HepG2 (cell line): ENCODE measurements around the gene GLUD1. TPM values are rescaled to one million over a fixed set of nuclear protein-coding genes. Genes with fewer than 3 reads are reported as not detected.
A peak's percentile ranks its signal among the peaks of the same experiment; 100 is the strongest.

Experiments used
- CENPBD1 ChIP-seq: sonication (generic); formaldehyde crosslinking; IDR thresholded peaks from 2 replicates; pipeline ENCODE4 v1.8.0; 2022; ENCODE audit warnings: missing genetic modification reagents, low read depth, mild to moderate bottlenecking, borderline replicate concordance
- EZH2 ChIP-seq: conservative IDR thresholded peaks from 2 replicates; pipeline ENCODE4 v1.6.1; 2012; ENCODE audit warnings: mild to moderate bottlenecking, low read depth, low read length, moderate library complexity
- FOSL2 ChIP-seq: sonication (generic); formaldehyde crosslinking; IDR thresholded peaks from 2 replicates; pipeline ENCODE4 v1.4.0; 2020; ENCODE audit warnings: missing genetic modification reagents
- FOXM1 ChIP-seq: sonication (generic); formaldehyde crosslinking; IDR thresholded peaks from 2 replicates; pipeline ENCODE4 v1.5.0; 2020; ENCODE audit warnings: missing genetic modification reagents
- MXD4 ChIP-seq: IDR thresholded peaks from 2 replicates; pipeline ENCODE4 v1.6.1; 2016; ENCODE audit warnings: mild to moderate bottlenecking, missing biosample characterization, missing genetic modification reagents
- RELA ChIP-seq: sonication (generic); formaldehyde crosslinking; IDR thresholded peaks from 2 replicates; pipeline ENCODE4 v1.4.0; 2020; ENCODE audit warnings: missing genetic modification reagents
- SMARCC2 ChIP-seq: fragments of 450-650 bp; IDR thresholded peaks from 2 replicates; pipeline ENCODE4 v1.6.1; 2017; ENCODE audit warnings: antibody characterized with exemption, mild to moderate bottlenecking
- SNAPC5 ChIP-seq: sonication (generic); formaldehyde crosslinking; IDR thresholded peaks from 2 replicates; pipeline ENCODE4 v1.8.1; 2023; ENCODE audit warnings: mild to moderate bottlenecking, missing genetic modification reagents, borderline replicate concordance
- SP4 ChIP-seq: sonication (generic); formaldehyde crosslinking; IDR thresholded peaks from 2 replicates; pipeline ENCODE4 v1.8.1; 2023; ENCODE audit warnings: mild to moderate bottlenecking, missing genetic modification reagents
- ZNF207 ChIP-seq: fragments of 450-650 bp; IDR thresholded peaks from 2 replicates; pipeline ENCODE4 v1.6.1; 2016; ENCODE audit warnings: antibody characterized with exemption, borderline replicate concordance
- ZNF562 ChIP-seq: sonication (generic); formaldehyde crosslinking; IDR thresholded peaks from 2 replicates; pipeline ENCODE4 v1.8.0; 2022; ENCODE audit warnings: missing genetic modification reagents, borderline replicate concordance
- ZNF564 ChIP-seq: sonication (generic); formaldehyde crosslinking; IDR thresholded peaks from 2 replicates; pipeline ENCODE4 v1.8.1; 2023; ENCODE audit warnings: mild to moderate bottlenecking, missing genetic modification reagents
- ZNF781 ChIP-seq: sonication (generic); formaldehyde crosslinking; IDR thresholded peaks from 2 replicates; pipeline ENCODE4 v1.5.1; 2020; ENCODE audit warnings: borderline replicate concordance, mild to moderate bottlenecking, missing genetic modification reagents; ENCODE audit errors: not compliant biosample characterization
- ZNF800 ChIP-seq: sonication (generic); formaldehyde crosslinking; IDR thresholded peaks from 2 replicates; pipeline ENCODE4 v1.4.0; 2020; ENCODE audit warnings: missing genetic modification reagents
- polyA plus RNA-seq, 8 experiments: library from polyadenylated mRNA; depleted of rRNA in 3 of 8; stranded (reverse) in 7 of 8; unstranded in 1 of 8; fragments of >200 nt; fragmentation: Illumina TruSeq in 4 of 8; extraction: Trizol in 4 of 8; gene quantifications; 2 replicates each; pipeline versions ENCODE4 v1.2.1 to v1.2.3, GENCODE V29; 2011 to 2016; ENCODE audit warnings: low read depth in 4 of 8, missing spikeins in 1 of 8, mixed read lengths in 1 of 8; ENCODE audit not compliant: insufficient read depth in 1 of 8
- total RNA-seq, 5 experiments: library from RNA; depleted of rRNA; stranded (reverse); fragments of >200 nt; fragmentation: Illumina TruSeq; extraction: Trizol; gene quantifications; 2 replicates each; pipeline ENCODE4 v1.2.3, GENCODE V29; 2016; ENCODE audit warnings: low read depth in 1 of 5

Gene GLUD1
- total and polyA plus RNA-seq, 2 of the 13 experiments (the other 11 are each of a cell fraction or from before 2014, with no cell fraction given): 301 to 798 TPM

- no peak for TF ChIP-seq ZNF562 (CRISPR knock-in tag)
- TF ChIP-seq ZNF207: no peak
- no peak for TF ChIP-seq SMARCC2
- no peak for TF ChIP-seq ZNF800 (CRISPR knock-in tag)
- no peak for TF ChIP-seq EZH2
- TF ChIP-seq ZNF564 (CRISPR knock-in tag): no peak; the same call in 1 of the 2 replicates
- peak; percentile 95 for TF ChIP-seq MXD4 (CRISPR knock-in tag)
- peak; percentile 11; the same call in 1 of the 2 replicates for TF ChIP-seq SP4 (CRISPR knock-in tag)
- TF ChIP-seq RELA (CRISPR knock-in tag): peak; percentile 55; the same call in 1 of the 2 replicates
- TF ChIP-seq SNAPC5: no peak
- TF ChIP-seq FOXM1 (CRISPR knock-in tag): no peak
- TF ChIP-seq ZNF781 (CRISPR knock-in tag): no peak
- TF ChIP-seq FOSL2 (CRISPR knock-in tag): peak; percentile 77
- TF ChIP-seq CENPBD1 (CRISPR knock-in tag): no peak
Observed at GRCh38 chr10:87095236-87095945, 748 bp upstream of the GLUD1 start (continued).
